GM19239 (cell line): ENCODE measurements around the gene OR12D1.

Source experiments
- DNase-seq: peaks from one replicate; pipeline ENCODE4 v3.0.0; 2011; ENCODE audit warnings: low spot score; ENCODE audit not compliant: insufficient read length
- FAIRE-seq: peaks from 2 replicates; lab custom pipeline; 2011; peaks lifted over from hg19 to GRCh38; lab: Jason Lieb, UNC

OR12D1 gene

GRCh38 chr6:29462022-29462421 lies 47.3 kb downstream of the OR12D1 start:
- FAIRE-seq: no peak
- DNase-seq: no peak

GRCh38 chr6:29465279-29465678 lies 50.6 kb downstream of the OR12D1 start:
- FAIRE-seq: no peak

GRCh38 chr6:29465801-29466200 lies 51.1 kb downstream of the OR12D1 start:
- FAIRE-seq: no peak

More at GRCh38 chr6:29465279-29465678, 50.6 kb downstream of the OR12D1 start:
- no peak for DNase-seq

GRCh38 chr6:29466241-29466640 lies 51.5 kb downstream of the OR12D1 start:
- FAIRE-seq: no peak

More at GRCh38 chr6:29465801-29466200, 51.1 kb downstream of the OR12D1 start:
- no peak for DNase-seq

More at GRCh38 chr6:29466241-29466640, 51.5 kb downstream of the OR12D1 start:
- no peak for DNase-seq
